H9 (cell line): ENCODE measurements around the gene PEX19. TPM values are rescaled to one million over a fixed set of nuclear protein-coding genes. Genes with fewer than 3 reads are reported as not detected.

Experiments
- DNase-seq: peaks from one replicate; pipeline ENCODE4 v3.0.0-alpha.2; 2017
- H2AFZ ChIP-seq: one replicate; pipeline ENCODE4 v1.6.1; 2013; ENCODE audit warnings: mild to moderate bottlenecking, low read length, control low read depth, moderate library complexity
- H2AK5ac ChIP-seq: 2 replicates; pipeline ENCODE4 v1.6.1; 2013; ENCODE audit warnings: low read length, control low read depth, mixed read lengths; ENCODE audit not compliant: insufficient read length
- H2BK120ac ChIP-seq: one replicate; pipeline ENCODE4 v1.6.1; 2013; ENCODE audit warnings: low read depth, mild to moderate bottlenecking, low read length, control low read depth, inconsistent platforms; ENCODE audit not compliant: poor library complexity, severe bottlenecking
- H2BK12ac ChIP-seq: 2 replicates; pipeline ENCODE4 v1.6.1; 2013; ENCODE audit warnings: low read length, control low read depth, mixed read lengths, low read depth; ENCODE audit not compliant: insufficient read length
- H2BK15ac ChIP-seq: 2 replicates; pipeline ENCODE4 v1.6.1; 2013; ENCODE audit warnings: low read depth, low read length, control low read depth
- H2BK20ac ChIP-seq: one replicate; pipeline ENCODE4 v1.6.1; 2013; ENCODE audit warnings: low read depth, mild to moderate bottlenecking, low read length, control low read depth, inconsistent platforms; ENCODE audit not compliant: poor library complexity, severe bottlenecking
- H2BK5ac ChIP-seq: 2 replicates; pipeline ENCODE4 v1.6.1; 2013; ENCODE audit warnings: low read length, control low read depth, mixed read lengths; ENCODE audit not compliant: insufficient read length
- H3K14ac ChIP-seq: 2 replicates; pipeline ENCODE4 v1.6.1; 2013; ENCODE audit warnings: low read length, control low read depth; ENCODE audit not compliant: insufficient read depth
- H3K18ac ChIP-seq: 2 replicates; pipeline ENCODE4 v1.6.1; 2013; ENCODE audit warnings: low read depth, mild to moderate bottlenecking, mixed read lengths, low read length, control low read depth; ENCODE audit not compliant: insufficient read length
- H3K23ac ChIP-seq: 2 replicates; pipeline ENCODE4 v1.6.1; 2013; ENCODE audit warnings: low read length, control low read depth, mixed read lengths, low read depth; ENCODE audit not compliant: insufficient read length
- H3K23me2 ChIP-seq: 2 replicates; pipeline ENCODE4 v1.6.1; 2013; ENCODE audit warnings: low read depth, mild to moderate bottlenecking, mixed read lengths, low read length, control low read depth; ENCODE audit not compliant: insufficient read length, poor library complexity, severe bottlenecking
- H3K27ac ChIP-seq: 2 replicates; pipeline ENCODE4 v1.5.1; 2013; ENCODE audit warnings: low read length, control low read depth, mixed read lengths, low read depth; ENCODE audit not compliant: insufficient read length
- H3K27me3 ChIP-seq: 2 replicates; pipeline ENCODE4 v1.6.1; 2013; ENCODE audit warnings: low read length, control low read depth, inconsistent platforms; ENCODE audit not compliant: insufficient read depth
- H3K4ac ChIP-seq: 2 replicates; pipeline ENCODE4 v1.6.1; 2013; ENCODE audit warnings: low read depth, mild to moderate bottlenecking, control low read depth, inconsistent platforms, low read length, moderate library complexity
- H3K4me1 ChIP-seq: 2 replicates; pipeline ENCODE4 v1.6.1; 2013; ENCODE audit warnings: low read length, control low read depth, inconsistent platforms; ENCODE audit not compliant: insufficient read depth
- H3K4me2 ChIP-seq: 2 replicates; pipeline ENCODE4 v1.6.1; 2013; ENCODE audit warnings: low read length, control low read depth, mixed read lengths; ENCODE audit not compliant: insufficient read length, insufficient read depth
- H3K56ac ChIP-seq: 2 replicates; pipeline ENCODE4 v1.6.1; 2013; ENCODE audit warnings: low read depth, mild to moderate bottlenecking, mixed read lengths, low read length, control low read depth; ENCODE audit not compliant: insufficient read length
- H3K79me1 ChIP-seq: 2 replicates; pipeline ENCODE4 v1.6.1; 2013; ENCODE audit warnings: low read depth, mild to moderate bottlenecking, moderate library complexity, low read length, control low read depth, inconsistent platforms; ENCODE audit not compliant: insufficient read depth, poor library complexity, severe bottlenecking
- H3K79me2 ChIP-seq: 2 replicates; pipeline ENCODE4 v1.6.1; 2013; ENCODE audit warnings: low read length, control low read depth, inconsistent platforms; ENCODE audit not compliant: insufficient read depth
- H3K9ac ChIP-seq: 2 replicates; pipeline ENCODE4 v1.6.1; 2013; ENCODE audit warnings: low read length, control low read depth, mixed read lengths; ENCODE audit not compliant: insufficient read length; ENCODE audit errors: extremely low read depth
- H3K9me3 ChIP-seq: one replicate; pipeline ENCODE4 v1.6.1; 2013; ENCODE audit warnings: low read depth, low read length, inconsistent platforms; ENCODE audit not compliant: control insufficient read depth
- H3T11ph ChIP-seq: one replicate; pipeline ENCODE4 v1.6.1; 2013; ENCODE audit warnings: mild to moderate bottlenecking, low read length, control low read depth, inconsistent platforms
- H4K20me1 ChIP-seq: one replicate; pipeline ENCODE4 v1.6.1; 2013; ENCODE audit not compliant: control insufficient read depth, insufficient read length, insufficient read depth
- H4K5ac ChIP-seq: 2 replicates; pipeline ENCODE4 v1.6.1; 2013; ENCODE audit warnings: low read depth, mild to moderate bottlenecking, mixed read lengths, low read length, control low read depth; ENCODE audit not compliant: insufficient read length
- H4K8ac ChIP-seq: replicated peaks from 2 replicates; pipeline ENCODE4 v1.6.1; 2013; ENCODE audit warnings: low read length, control low read depth, mixed read lengths, low read depth; ENCODE audit not compliant: insufficient read length
- H4K91ac ChIP-seq: 2 replicates; pipeline ENCODE4 v1.6.1; 2013; ENCODE audit warnings: low read depth, mild to moderate bottlenecking, moderate library complexity, mixed read lengths, low read length, control low read depth; ENCODE audit not compliant: insufficient read length
- H3K27ac Mint-ChIP-seq, 3 experiments: 2 replicates in 2 of 3; 3 replicates in 1 of 3; pipeline ENCODE4 v1.8.0; 2020 to 2021; ENCODE audit warnings: mixed read lengths in 3 of 3, mild to moderate bottlenecking in 1 of 3, moderate library complexity in 1 of 3
- H3K27me3 Mint-ChIP-seq: 2 replicates; pipeline ENCODE4 v1.8.0; 2021; ENCODE audit warnings: low read depth, mild to moderate bottlenecking, moderate library complexity, mixed read lengths
- H3K36me3 Mint-ChIP-seq, 3 experiments: 2 replicates in 2 of 3; 3 replicates in 1 of 3; pipeline ENCODE4 v1.8.0; 2020 to 2021; ENCODE audit warnings: low read depth in 3 of 3, mixed read lengths in 3 of 3; ENCODE audit not compliant: insufficient read depth in 1 of 3
- H3K4me1 Mint-ChIP-seq, 2 experiments: 2 replicates each; pipeline ENCODE4 v1.8.0; 2020; ENCODE audit warnings: mixed read lengths in 2 of 2
- H3K4me3 Mint-ChIP-seq, 2 experiments: 2 replicates in 1 of 2; 3 replicates in 1 of 2; pipeline ENCODE4 v1.8.0; 2020 to 2021; ENCODE audit warnings: mild to moderate bottlenecking in 2 of 2, mixed read lengths in 2 of 2, moderate library complexity in 1 of 2
- H3K9me3 Mint-ChIP-seq, 2 experiments: 2 replicates in 1 of 2; 3 replicates in 1 of 2; pipeline ENCODE4 v1.8.0; 2020; ENCODE audit warnings: mild to moderate bottlenecking in 2 of 2, mixed read lengths in 2 of 2, moderate library complexity in 1 of 2
- CTCF ChIP-seq: fragments of 200-600 bp; sonication (generic); conservative IDR thresholded peaks from 3 replicates; pipeline ENCODE4 v1.8.0; 2021; ENCODE audit warnings: antibody characterized with exemption, mild to moderate bottlenecking
- WGBS: extraction: QIAGEN DNeasy Blood & Tissue Kit; methylation state at CpG from one replicate; pipeline ENCODE4 v1.1.7; 2013; ENCODE audit warnings: missing lambda C conversion rate, low lambda C conversion rate, mixed read lengths; ENCODE audit not compliant: insufficient read length; ENCODE audit errors: extremely low coverage; 5-methylcytosine and 5-hydroxymethylcytosine counted together
- total RNA-seq: library from RNA; stranded (reverse); gene quantifications from 2 replicates; pipeline ENCODE4 v1.2.1, GENCODE V29; 2021

The PEX19 gene
- total RNA-seq, 1 experiment from 2014 or later: 92.7 TPM

GRCh38 chr1:160257411-160258015 is 27.4 kb downstream of the PEX19 start:
- Histone ChIP-seq H2BK15ac (no peak overlapping the region), H2AFZ (no peak overlapping the region), H3T11ph (no peak overlapping the region), H3K4ac (no peak overlapping the region), H3K27ac (no peak overlapping the region), H3K14ac (no peak overlapping the region), H4K8ac (no peak overlapping the region), H2BK12ac (no peak overlapping the region), H3K18ac (no peak overlapping the region), H3K4me2 (no peak overlapping the region), H2BK5ac (no peak overlapping the region), H2BK20ac (no peak overlapping the region), H3K23me2 (peaks cover under 1% of the 10 kb centered on the region), H3K9me3 (no peaks in the 10 kb centered on the region), H2AK5ac (no peak overlapping the region), H3K79me1 (peaks cover 2% of the 10 kb centered on the region), H4K20me1 (no peaks in the 10 kb centered on the region), H3K23ac (no peak overlapping the region), H3K27me3 (no peaks in the 10 kb centered on the region), H3K79me2 (peaks cover 6% of the 10 kb centered on the region), H4K91ac (no peak overlapping the region), H3K4me1 (0 out of 2 replicates have a peak, but pooled peaks cover 2% of the 10 kb centered on the region), H3K56ac (no peak overlapping the region), H4K5ac (no peak overlapping the region), H3K9ac (no peak overlapping the region), H2BK120ac (no peak overlapping the region)
- Mint-ChIP-seq H3K9me3 (no peaks in the 10 kb centered on the region), H3K36me3 (peaks cover 9 to 36% (median 23%) of the 10 kb centered on the region in 3 experiments), H3K4me1 (peaks cover 23 to 28% of the 10 kb centered on the region in 2 experiments), H3K27ac (peak overlapping the region; percentile 51 to 86 (median 61); a peak in 5 of 7 replicates), H3K27me3 (no peaks in the 10 kb centered on the region), H3K4me3 (peak overlapping the region in 1 of 2 experiments; percentile 57; a peak in 2 of 5 replicates)
- TF ChIP-seq CTCF: no peak
- WGBS: no CpG with 5 or more reads among the region's 6 CpGs
- DNase-seq: no peak
